ENCODE data around the gene ZNF532.
A peak's percentile ranks its signal among the peaks of the same experiment; 100 is the strongest.

ZNF532 gene

GRCh38 chr18:58871514-58872420 lies 7.1 kb downstream of the ZNF532 start:
- DNase-seq = no peak

DNA sequence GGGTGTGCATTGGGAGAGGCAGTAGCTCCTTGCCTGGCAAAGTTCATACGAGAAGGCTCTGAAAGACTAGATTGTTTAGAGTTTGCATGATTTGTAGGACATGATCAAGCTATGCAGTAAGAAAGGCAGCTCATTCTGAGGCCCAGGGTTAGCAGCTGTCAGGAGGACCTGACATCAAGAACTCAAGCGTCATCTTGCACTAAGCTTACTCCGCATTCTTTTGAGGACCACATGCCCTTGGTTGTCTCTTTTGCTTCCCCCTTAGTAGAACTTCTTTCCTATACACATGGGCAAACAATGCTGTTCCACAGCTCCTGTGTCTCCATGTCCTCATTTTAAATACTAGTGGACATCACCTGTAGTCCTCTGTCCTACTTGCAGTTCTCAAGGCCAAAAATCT lies 14.0 kb downstream of the ZNF532 start:
- DNase-seq = no peak

GRCh38 chr18:58881477-58881876 lies 16.8 kb downstream of the ZNF532 start:
- no peak for DNase-seq

DNA sequence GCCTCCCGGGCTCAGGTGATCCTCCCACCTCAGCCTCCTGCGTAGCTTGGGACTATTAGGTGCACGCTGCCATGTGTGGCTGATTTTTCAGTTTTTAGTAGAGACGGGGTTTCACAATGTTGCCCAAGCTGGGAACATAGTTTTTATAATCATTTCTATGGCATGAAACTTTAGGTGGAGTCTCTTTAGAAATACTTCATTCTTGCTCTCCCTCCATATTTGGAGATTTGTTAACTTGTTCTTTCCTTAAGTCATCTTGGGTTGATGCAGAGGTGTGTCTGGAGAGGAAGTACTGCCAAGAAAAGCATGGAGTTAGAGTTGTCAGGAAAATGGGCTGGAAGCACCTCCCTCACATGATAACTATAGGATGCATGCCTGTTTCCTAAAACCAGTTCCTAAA lies 17.4 kb downstream of the ZNF532 start:
- no peak for DNase-seq

- DNase-seq = no peak
These were observed 18.0 kb downstream of the ZNF532 start for GRCh38 chr18:58882686-58883085.

DNA sequence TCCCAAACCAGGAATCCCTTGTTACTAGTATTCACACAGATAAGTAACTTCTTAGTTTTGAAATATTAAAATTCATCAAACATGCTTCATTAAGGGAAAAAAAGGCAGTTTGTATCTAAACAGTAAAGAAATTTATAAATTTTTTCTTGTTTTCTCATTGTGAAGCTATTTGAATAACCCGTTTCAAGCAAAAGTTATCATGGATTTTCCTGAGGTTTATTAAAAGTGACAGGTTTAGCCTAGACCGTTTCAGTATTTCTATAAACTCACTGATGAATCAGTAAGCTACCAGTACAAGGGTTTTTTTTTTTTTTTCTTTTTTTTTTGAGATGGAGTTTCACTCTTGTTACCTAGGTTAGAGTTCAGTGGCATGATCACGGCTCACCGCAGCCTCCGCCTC lies 20.0 kb downstream of the ZNF532 start:
- DNase-seq = no peak

- DNase-seq = no peak
These were observed 21.8 kb downstream of the ZNF532 start for GRCh38 chr18:58886431-58886830.

DNA sequence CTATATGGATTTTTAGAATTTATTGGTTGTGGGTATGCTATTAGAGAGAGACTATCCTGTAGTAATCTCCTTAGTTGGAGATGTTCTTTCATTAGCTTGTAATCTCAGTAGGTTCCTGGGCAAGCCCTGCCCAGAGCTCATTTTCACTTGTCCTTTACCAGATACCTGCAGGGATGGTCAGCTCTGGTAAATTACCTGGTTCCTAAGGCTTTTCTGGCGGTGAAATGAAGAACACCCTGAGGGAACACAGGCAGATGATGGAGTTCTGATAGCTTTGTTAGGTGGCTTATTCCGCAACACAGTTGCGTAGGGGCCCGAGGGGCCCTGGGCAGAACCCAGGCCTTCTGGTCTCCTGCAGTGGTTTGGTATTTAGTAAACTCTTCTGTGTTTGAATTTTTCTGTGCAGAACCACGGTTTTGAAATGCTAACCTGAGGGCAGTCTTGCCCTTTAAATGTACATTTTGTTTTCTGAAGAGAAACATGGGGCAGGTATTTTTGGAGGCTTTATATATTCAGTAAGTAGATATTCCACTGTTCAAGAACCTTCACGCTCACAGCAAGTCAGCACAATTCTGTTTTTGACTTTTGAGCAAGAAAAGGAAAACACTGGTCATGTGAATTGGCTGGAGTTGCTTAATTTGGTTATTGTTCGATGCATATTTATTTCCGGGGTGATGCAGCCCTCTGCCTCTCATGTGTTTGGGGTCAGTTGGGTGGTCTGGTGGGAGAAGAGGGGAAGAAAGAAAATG lies 22.4 kb downstream of the ZNF532 start:
- no peak for DNase-seq

DNA sequence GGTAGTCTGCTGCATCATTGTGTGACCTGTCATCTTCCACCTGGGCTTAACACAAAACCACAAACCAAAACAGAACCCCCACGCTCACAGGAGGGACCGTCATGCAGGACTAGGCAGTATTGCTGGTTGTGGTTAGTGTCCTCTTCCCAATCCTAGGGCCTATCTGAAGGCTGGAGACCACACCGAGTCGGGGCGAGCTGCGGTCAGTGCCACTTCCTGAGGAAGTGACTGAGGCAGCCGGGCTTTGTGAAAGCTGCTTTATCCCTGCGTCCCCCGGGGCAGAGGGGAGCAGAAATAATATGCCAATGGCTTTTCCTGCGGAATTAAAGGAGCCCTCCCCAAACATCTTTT lies 22.9 kb downstream of the ZNF532 start:
- DNase-seq = peak; percentile 55

GRCh38 chr18:58891776-58892175 lies 27.1 kb downstream of the ZNF532 start:
- no peak for DNase-seq

GRCh38 chr18:58892488-58892887 lies 27.8 kb downstream of the ZNF532 start:
- no peak for DNase-seq

DNA sequence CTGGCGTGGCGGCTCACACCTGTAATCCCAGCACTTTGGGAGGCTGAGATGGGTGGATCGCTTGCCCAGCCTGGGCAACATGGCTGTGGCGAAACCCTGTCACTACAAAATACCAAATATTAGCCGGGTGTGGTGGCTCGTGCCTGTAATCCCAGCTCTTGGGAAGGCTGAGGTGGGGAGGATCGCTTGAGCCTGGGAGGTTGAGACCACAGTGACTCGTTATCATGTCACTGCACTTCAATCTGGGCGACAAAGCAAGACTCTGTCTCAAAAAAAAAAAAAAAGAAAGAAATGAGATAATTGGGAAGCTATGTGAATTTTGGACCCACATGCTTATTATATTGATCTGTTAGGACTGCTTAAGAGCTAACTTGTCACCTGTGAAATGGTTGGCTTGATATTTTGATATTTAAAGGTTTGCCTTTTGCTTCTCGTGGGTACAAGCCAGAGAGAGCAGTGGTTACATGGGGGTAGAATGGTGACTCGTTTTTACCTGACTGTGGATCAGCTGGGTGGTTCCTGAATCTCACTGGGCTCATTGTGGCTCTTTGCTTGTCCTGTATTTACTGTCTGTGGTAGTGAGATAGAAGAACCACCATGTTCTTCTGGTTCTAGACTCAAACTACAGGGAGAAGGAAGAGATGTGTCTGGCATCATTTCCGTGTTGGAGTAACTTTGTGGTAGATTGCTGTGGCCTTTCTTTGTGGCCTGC lies 28.9 kb downstream of the ZNF532 start:
- DNase-seq = no peak

GRCh38 chr18:58894930-58895329 lies 30.3 kb downstream of the ZNF532 start:
- DNase-seq = no peak

DNA sequence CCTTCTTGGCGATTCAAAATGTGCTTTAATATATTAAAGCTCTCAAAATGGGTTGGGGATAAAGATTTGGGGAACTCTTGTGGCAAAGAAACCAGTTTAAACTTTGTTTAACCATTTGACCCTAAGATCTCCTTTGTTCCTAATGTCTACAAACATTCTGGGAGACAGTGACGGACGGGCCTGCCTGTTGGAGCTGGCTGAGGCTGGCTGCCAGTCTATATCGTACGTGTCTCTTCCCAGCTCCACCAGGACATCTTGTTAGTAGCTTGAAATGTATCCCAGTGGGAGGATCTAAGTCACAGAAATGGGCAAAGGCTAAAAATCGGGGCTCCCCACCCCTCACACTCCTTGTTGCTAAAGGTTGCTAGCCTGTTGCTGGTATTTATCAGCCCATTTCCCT lies 30.7 kb downstream of the ZNF532 start:
- no peak for DNase-seq

- DNase-seq = no peak
These were observed 31.6 kb downstream of the ZNF532 start for GRCh38 chr18:58896268-58896667.

DNA sequence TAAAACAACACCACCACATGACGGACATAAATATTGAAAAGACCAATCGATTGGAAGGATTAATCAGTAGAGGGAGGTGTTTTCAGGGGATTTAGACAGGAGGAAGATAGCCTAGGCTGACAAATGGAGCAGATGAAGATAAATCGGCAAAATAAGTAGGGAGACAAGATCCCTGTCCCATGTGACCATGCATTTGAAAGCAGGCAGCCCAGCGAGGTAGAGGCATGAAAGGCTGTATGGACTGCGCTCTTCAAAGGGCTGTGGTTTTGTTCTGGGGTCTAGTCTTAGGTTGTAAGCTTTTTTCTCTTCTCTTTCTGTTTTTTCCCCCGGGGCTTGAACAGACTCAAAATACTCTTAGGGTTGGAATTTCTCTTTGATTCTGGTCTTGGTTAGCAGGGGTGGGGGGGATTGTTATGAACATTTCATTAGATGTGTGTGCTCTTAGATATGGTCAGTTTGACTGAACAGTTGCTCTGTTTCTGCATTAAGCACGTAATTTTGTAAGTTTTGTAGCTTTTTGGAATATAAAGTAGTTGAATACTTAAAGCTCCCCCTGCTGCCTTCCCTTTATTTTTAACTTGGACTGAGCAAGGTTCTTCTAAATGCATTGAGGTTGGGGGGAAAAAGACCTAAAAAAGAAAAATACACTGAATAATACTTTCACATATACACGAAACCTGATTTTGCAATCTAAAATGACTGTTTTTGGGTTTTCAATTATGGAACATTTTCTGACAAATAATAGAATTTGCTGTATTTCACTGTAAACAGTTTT lies 32.2 kb downstream of the ZNF532 start:
- DNase-seq = no peak

DNA sequence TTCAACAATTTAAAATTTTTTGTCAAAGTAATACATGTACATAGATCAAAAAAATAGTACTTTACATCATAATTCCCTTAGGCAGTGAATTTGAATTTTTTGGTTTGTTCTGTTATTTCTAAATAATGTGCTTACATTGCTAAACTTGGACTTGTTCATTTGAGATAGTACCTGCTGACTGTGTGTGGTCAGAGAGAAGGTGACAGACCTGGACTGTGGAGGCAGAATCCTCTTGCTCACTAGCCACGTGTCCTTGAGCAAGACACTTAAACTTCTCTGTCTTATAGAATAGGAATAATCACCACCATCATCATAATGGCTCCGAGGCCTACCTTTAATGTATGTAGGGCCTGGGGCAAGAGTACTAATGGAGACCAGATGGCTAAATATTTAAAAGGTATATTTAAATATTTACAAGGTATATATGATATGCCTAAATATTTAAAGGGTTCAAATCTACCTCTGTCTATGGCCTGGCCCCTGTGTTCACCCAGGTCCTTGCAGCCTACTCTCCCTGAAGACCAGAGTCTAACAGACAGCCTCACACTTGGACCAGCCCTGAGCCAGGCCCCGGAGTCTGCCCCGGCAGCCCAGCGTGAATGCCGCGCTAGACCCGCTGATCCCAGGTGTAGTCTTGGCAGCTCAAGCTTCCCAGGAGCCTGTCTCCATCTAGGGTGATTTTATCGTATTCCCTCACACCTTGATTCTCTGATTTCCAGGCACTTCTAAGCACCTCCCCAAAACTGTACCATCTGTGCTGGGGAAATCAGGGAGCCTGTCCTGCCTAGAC lies 33.5 kb downstream of the ZNF532 start:
- no peak for DNase-seq

GRCh38 chr18:58900015-58900649 lies 35.5 kb downstream of the ZNF532 start:
- no peak for DNase-seq

DNA sequence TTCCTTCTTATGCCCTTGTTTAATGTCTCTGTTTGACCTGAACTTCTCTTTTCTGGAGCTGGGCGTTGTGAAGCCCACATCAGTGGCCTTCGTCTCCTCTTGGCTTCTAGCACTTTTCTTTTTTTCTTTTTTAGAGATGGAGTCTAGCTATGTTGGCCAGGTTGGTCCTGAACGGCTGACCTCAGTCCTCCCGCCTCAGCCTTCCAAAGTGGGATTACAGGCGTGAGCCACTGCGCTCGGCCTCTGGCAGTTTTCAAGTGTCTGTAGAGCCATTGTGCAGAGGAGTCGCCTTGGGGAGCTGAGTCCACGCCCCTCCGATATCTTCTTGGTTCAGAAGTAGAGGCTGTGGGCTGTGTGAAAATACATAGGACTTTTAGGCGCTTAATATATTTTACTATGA lies 36.5 kb downstream of the ZNF532 start:
- DNase-seq = no peak

DNA sequence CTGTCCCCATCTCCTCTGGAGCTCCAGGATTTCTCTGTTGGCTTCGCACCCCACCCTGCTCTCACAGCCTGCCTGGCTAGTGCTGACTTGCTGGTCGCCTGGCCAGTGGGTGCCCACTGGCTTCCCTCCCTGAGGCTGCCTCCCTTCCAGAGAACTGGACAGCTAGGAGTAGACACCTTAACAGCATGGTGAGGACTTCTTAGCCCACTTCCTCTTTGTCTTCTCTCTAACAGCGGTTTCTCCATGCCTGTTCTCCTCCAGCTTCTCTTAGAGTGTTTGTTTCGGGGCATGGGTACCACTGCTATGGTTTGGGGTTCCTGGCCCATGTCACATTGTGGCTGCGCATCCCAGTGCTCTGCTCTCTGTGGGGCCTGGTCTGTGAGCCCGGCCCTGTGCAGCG lies 37.1 kb downstream of the ZNF532 start:
- DNase-seq = no peak

DNA sequence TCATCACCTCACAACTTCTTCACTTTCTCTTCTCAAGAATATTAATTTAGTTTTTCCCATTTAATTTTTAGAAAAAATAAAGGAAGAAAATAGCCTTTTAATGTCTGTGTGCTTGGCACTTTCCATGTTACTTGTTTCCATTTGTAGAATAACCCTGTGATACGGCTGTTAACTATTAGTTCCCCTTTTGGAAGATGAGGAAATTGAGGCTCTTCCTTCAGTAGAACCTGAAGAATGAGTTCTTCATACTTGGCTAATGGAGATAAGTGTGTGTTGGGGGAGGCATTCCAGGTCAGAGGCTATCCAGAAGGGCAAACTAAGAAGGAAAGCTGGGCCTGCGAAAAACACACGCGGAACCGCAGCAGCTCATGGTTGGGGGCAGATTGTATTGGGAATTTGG lies 38.3 kb downstream of the ZNF532 start:
- no peak for DNase-seq

- DNase-seq = no peak
These were observed 38.9 kb downstream of the ZNF532 start for GRCh38 chr18:58903533-58903932.
